SU-DHL-6 (cell line): ENCODE measurements around the gene SLC39A3.

Experiments
- H2AFZ ChIP-seq: fragments of 200-600 bp; sonication (generic); 2 replicates; pipeline ENCODE4 v1.6.1; 2014; ENCODE audit warnings: low read depth, mild to moderate bottlenecking, moderate library complexity, mixed read lengths, antibody characterized with exemption, low read length; ENCODE audit not compliant: severe bottlenecking
- H3F3A ChIP-seq: fragments of 200-600 bp; shearing (Covaris generic); 2 replicates; pipeline ENCODE4 v1.6.0; 2016; ENCODE audit warnings: antibody characterized with exemption, mild to moderate bottlenecking; ENCODE audit not compliant: insufficient read depth
- H3K27ac ChIP-seq: fragments of 200-600 bp; sonication (generic); 2 replicates; pipeline ENCODE4 v1.5.1; 2016; ENCODE audit warnings: low read depth, mild to moderate bottlenecking, low read length, moderate library complexity, mixed read lengths
- H3K27me3 ChIP-seq: fragments of 200-600 bp; sonication (generic), shearing (Covaris generic); 2 replicates; pipeline ENCODE4 v1.6.0; 2014; ENCODE audit warnings: mild to moderate bottlenecking, low read length
- H3K36me3 ChIP-seq: fragments of 200-600 bp; sonication (generic); 2 replicates; pipeline ENCODE4 v1.6.1; 2014; ENCODE audit warnings: mild to moderate bottlenecking, low read length, mixed read lengths
- H3K4me2 ChIP-seq: fragments of 300-600, 200-600 bp; shearing (Covaris generic), sonication (generic); 2 replicates; pipeline ENCODE4 v1.6.0; 2014; ENCODE audit warnings: low read length, low read depth, mild to moderate bottlenecking; ENCODE audit not compliant: poor library complexity, severe bottlenecking
- H3K4me3 ChIP-seq: fragments of 200-600 bp; sonication (generic); 2 replicates; pipeline ENCODE4 v1.5.1; 2014; ENCODE audit warnings: antibody characterized with exemption, low read length, mild to moderate bottlenecking, mixed read lengths; ENCODE audit not compliant: insufficient read depth, poor library complexity, severe bottlenecking
- H3K79me2 ChIP-seq: fragments of 200-600 bp; sonication (generic); 2 replicates; pipeline ENCODE4 v1.6.1; 2014; ENCODE audit warnings: mild to moderate bottlenecking, low read length, moderate library complexity; ENCODE audit not compliant: insufficient read depth
- H3K9ac ChIP-seq: fragments of 200-600 bp; sonication (generic); 2 replicates; pipeline ENCODE4 v1.7.0; 2014; ENCODE audit warnings: mild to moderate bottlenecking, low read length
- H3K9me2 ChIP-seq: fragments of 200-600 bp; sonication (generic); replicated peaks from 2 replicates; pipeline ENCODE4 v1.6.1; 2014; ENCODE audit warnings: low read length; ENCODE audit not compliant: insufficient read depth
- H3K9me3 ChIP-seq: fragments of 200-600 bp; sonication (generic); 2 replicates; pipeline ENCODE4 v1.6.1; 2014; ENCODE audit warnings: low read length, mixed read lengths; ENCODE audit not compliant: insufficient read depth
- H4K20me1 ChIP-seq: fragments of 200-600 bp; sonication (generic); 2 replicates; pipeline ENCODE4 v1.6.1; 2014; ENCODE audit warnings: low read depth, mild to moderate bottlenecking, antibody characterized with exemption, low read length, moderate library complexity, mixed read lengths
- CTCF ChIP-seq: fragments of 200-600 bp; sonication (generic); IDR thresholded peaks from one replicate; pipeline ENCODE4 v1.5.1; 2017; ENCODE audit warnings: antibody characterized with exemption, mild to moderate bottlenecking, low read length, moderate library complexity; ENCODE audit not compliant: insufficient read depth, poor library complexity, severe bottlenecking
- EZH2phosphoT487 ChIP-seq: fragments of 200-600 bp; sonication (generic), shearing (Covaris generic); conservative IDR thresholded peaks from 2 replicates; pipeline ENCODE4 v1.6.1; 2018; ENCODE audit warnings: mild to moderate bottlenecking, antibody characterized with exemption, low read length, moderate library complexity, mixed read lengths

SLC39A3 gene

GRCh38 chr19:2750808-2751437 lies 11.1 kb upstream of the SLC39A3 start:
- no peaks in the 10 kb centered on the region for H3K9me2 ChIP-seq
- no peak for TF ChIP-seq CTCF
- no peak for TF ChIP-seq EZH2phosphoT487
- H3K27ac ChIP-seq = no peak overlapping the region
- no peaks in the 10 kb centered on the region for H3K79me2 ChIP-seq
- H2AFZ ChIP-seq = no peak overlapping the region
- no peaks in the 10 kb centered on the region for H3K27me3 ChIP-seq
- no peak overlapping the region for H3K9ac ChIP-seq
- no peak overlapping the region for H3K4me2 ChIP-seq
- H3K4me3 ChIP-seq = no peak overlapping the region
- H3K9me3 ChIP-seq = no peaks in the 10 kb centered on the region
- H4K20me1 ChIP-seq = no peaks in the 10 kb centered on the region
- no peaks in the 10 kb centered on the region for H3K36me3 ChIP-seq
- H3F3A ChIP-seq = no peaks in the 10 kb centered on the region

- Histone ChIP-seq H2AFZ (no peak overlapping the region), H3F3A (no peaks in the 10 kb centered on the region), H3K27ac (no peak overlapping the region), H4K20me1 (no peaks in the 10 kb centered on the region), H3K9me2 (no peaks in the 10 kb centered on the region), H3K27me3 (no peaks in the 10 kb centered on the region), H3K9me3 (no peaks in the 10 kb centered on the region), H3K36me3 (no peaks in the 10 kb centered on the region), H3K9ac (no peak overlapping the region), H3K4me2 (no peak overlapping the region), H3K4me3 (no peak overlapping the region), H3K79me2 (no peaks in the 10 kb centered on the region)
- TF ChIP-seq EZH2phosphoT487 (no peak), CTCF (no peak)
These were observed 7.5 kb upstream of the SLC39A3 start for GRCh38 chr19:2747349-2747748.

- Histone ChIP-seq H3K9me3 (no peaks in the 10 kb centered on the region), H4K20me1 (no peaks in the 10 kb centered on the region), H3K27me3 (no peaks in the 10 kb centered on the region), H3K4me3 (no peak overlapping the region), H3K79me2 (0 out of 2 replicates have a peak, but pooled peaks cover 4% of the 10 kb centered on the region), H3F3A (no peaks in the 10 kb centered on the region), H3K9ac (no peak overlapping the region), H3K9me2 (no peaks in the 10 kb centered on the region), H3K36me3 (no peaks in the 10 kb centered on the region), H3K4me2 (no peak overlapping the region), H2AFZ (no peak overlapping the region), H3K27ac (no peak overlapping the region)
- TF ChIP-seq EZH2phosphoT487 = no peak
- TF ChIP-seq CTCF = no peak
These were observed 4.3 kb upstream of the SLC39A3 start for GRCh38 chr19:2744113-2744512.
